HepG2 (cell line): Measurements from ENCODE around the gene MED13. TPM values are rescaled to one million over a fixed set of nuclear protein-coding genes. Genes with fewer than 3 reads are reported as not detected.
A peak's percentile ranks its signal among the peaks of the same experiment; 100 is the strongest.

Source experiments
- AGO2 ChIP-seq: fragments of 200-400 bp; formaldehyde crosslinking; optimal IDR thresholded peaks from 2 replicates; pipeline ENCODE3; 2017; ENCODE audit warnings: mild to moderate bottlenecking, low read depth, low read length, moderate library complexity
- ATF7 ChIP-seq, 2 experiments: fragments of 450-650 bp in 1 of 2; sonication (generic) in 1 of 2; formaldehyde crosslinking in 1 of 2; IDR thresholded peaks; 2 replicates each; pipeline versions ENCODE4 v1.4.0 to v1.6.1; 2016 to 2020; ENCODE audit warnings: antibody characterized with exemption in 1 of 2, mild to moderate bottlenecking in 1 of 2, missing genetic modification reagents in 1 of 2
- DNMT3B ChIP-seq: conservative IDR thresholded peaks from 2 replicates; pipeline ENCODE4 v1.6.1; 2016; ENCODE audit warnings: missing biosample characterization, control low read depth
- ERF ChIP-seq: IDR thresholded peaks from 2 replicates; pipeline ENCODE4 v1.6.1; 2018; ENCODE audit warnings: missing biosample characterization, missing genetic modification reagents
- GABPA ChIP-seq, 2 experiments: IDR thresholded peaks; 2 replicates each; pipeline ENCODE4 v1.6.1; 2011 to 2016; ENCODE audit warnings: low read depth in 2 of 2, low read length in 1 of 2, missing biosample characterization in 1 of 2, missing genetic modification characterization in 1 of 2
- GLMP ChIP-seq: sonication (generic); formaldehyde crosslinking; IDR thresholded peaks from 2 replicates; pipeline ENCODE4 v1.9.0; 2021; ENCODE audit warnings: missing genetic modification reagents, mild to moderate bottlenecking, borderline replicate concordance
- HNRNPUL1 ChIP-seq: fragments of 200-400 bp; formaldehyde crosslinking; IDR thresholded peaks from 2 replicates; pipeline ENCODE4 v1.6.1; 2017; ENCODE audit warnings: low read depth, mild to moderate bottlenecking, low read length, moderate library complexity
- IRF2 ChIP-seq: IDR thresholded peaks from 2 replicates; pipeline ENCODE4 v1.6.1; 2018; ENCODE audit warnings: missing genetic modification reagents, missing compliant biosample characterization
- ISX ChIP-seq: sonication (generic); formaldehyde crosslinking; conservative IDR thresholded peaks from 2 replicates; pipeline ENCODE4 v1.5.0; 2020; ENCODE audit warnings: missing genetic modification reagents
- KDM1A ChIP-seq: IDR thresholded peaks from 2 replicates; pipeline ENCODE4 v1.6.1; 2016; ENCODE audit warnings: missing compliant biosample characterization
- KDM2A ChIP-seq: sonication (generic); formaldehyde crosslinking; IDR thresholded peaks from 2 replicates; pipeline ENCODE4 v1.4.0; 2020; ENCODE audit warnings: low read depth, missing genetic modification reagents, borderline replicate concordance
- KMT2A ChIP-seq: sonication (generic); formaldehyde crosslinking; IDR thresholded peaks from 2 replicates; pipeline ENCODE4 v1.4.0; 2020; ENCODE audit warnings: missing genetic modification reagents
- PHF20 ChIP-seq: sonication (generic); formaldehyde crosslinking; IDR thresholded peaks from 2 replicates; pipeline ENCODE4 v1.5.0; 2020; ENCODE audit warnings: mild to moderate bottlenecking, missing genetic modification reagents
- POLR2G ChIP-seq: fragments of 200-400 bp; formaldehyde crosslinking; IDR thresholded peaks from 2 replicates; pipeline ENCODE4 v1.6.1; 2018; ENCODE audit warnings: mild to moderate bottlenecking, low read depth, low read length, moderate library complexity
- RBAK ChIP-seq: sonication (generic); formaldehyde crosslinking; IDR thresholded peaks from 2 replicates; pipeline ENCODE4 v1.5.1; 2020; ENCODE audit warnings: mild to moderate bottlenecking, missing genetic modification reagents
- SALL2 ChIP-seq: sonication (generic); formaldehyde crosslinking; IDR thresholded peaks from 2 replicates; pipeline ENCODE4 v1.8.1; 2023; ENCODE audit warnings: mild to moderate bottlenecking, missing genetic modification reagents, inconsistent platforms
- STAT5B ChIP-seq: sonication (generic); formaldehyde crosslinking; IDR thresholded peaks from 2 replicates; pipeline ENCODE4 v1.4.0; 2020; ENCODE audit warnings: missing genetic modification reagents
- THAP7 ChIP-seq: sonication (generic); formaldehyde crosslinking; IDR thresholded peaks from 2 replicates; pipeline ENCODE4 v1.8.1; 2023; ENCODE audit warnings: mild to moderate bottlenecking, missing genetic modification reagents
- ZNF207 ChIP-seq: fragments of 450-650 bp; IDR thresholded peaks from 2 replicates; pipeline ENCODE4 v1.6.1; 2016; ENCODE audit warnings: antibody characterized with exemption, borderline replicate concordance
- ZNF326 ChIP-seq: sonication (generic); formaldehyde crosslinking; IDR thresholded peaks from 2 replicates; pipeline ENCODE4 v1.4.0; 2020; ENCODE audit warnings: missing genetic modification reagents, borderline replicate concordance
- ZNF589 ChIP-seq: sonication (generic); formaldehyde crosslinking; conservative IDR thresholded peaks from 2 replicates; pipeline ENCODE4 v1.8.0; 2022; ENCODE audit warnings: mild to moderate bottlenecking, moderate library complexity, missing genetic modification reagents
- ZNF770 ChIP-seq: sonication (generic); formaldehyde crosslinking; IDR thresholded peaks from 2 replicates; pipeline ENCODE4 v1.5.0; 2020; ENCODE audit warnings: mild to moderate bottlenecking, missing genetic modification reagents
- ZNF816 ChIP-seq: sonication (generic); formaldehyde crosslinking; IDR thresholded peaks from 2 replicates; pipeline ENCODE4 v1.8.0; 2022; ENCODE audit warnings: missing genetic modification reagents, mild to moderate bottlenecking, borderline replicate concordance
- ZUFSP ChIP-seq: sonication (generic); formaldehyde crosslinking; IDR thresholded peaks from 2 replicates; pipeline ENCODE4 v1.9.0; 2021; ENCODE audit warnings: missing genetic modification reagents, mild to moderate bottlenecking, borderline replicate concordance
- polyA plus RNA-seq, 8 experiments: library from polyadenylated mRNA; depleted of rRNA in 3 of 8; stranded (reverse) in 7 of 8; unstranded in 1 of 8; fragments of >200 nt; fragmentation: Illumina TruSeq in 4 of 8; extraction: Trizol in 4 of 8; gene quantifications; 2 replicates each; pipeline versions ENCODE4 v1.2.1 to v1.2.3, GENCODE V29; 2011 to 2016; ENCODE audit warnings: low read depth in 4 of 8, missing spikeins in 1 of 8, mixed read lengths in 1 of 8; ENCODE audit not compliant: insufficient read depth in 1 of 8
- total RNA-seq, 5 experiments: library from RNA; depleted of rRNA; stranded (reverse); fragments of >200 nt; fragmentation: Illumina TruSeq; extraction: Trizol; gene quantifications; 2 replicates each; pipeline ENCODE4 v1.2.3, GENCODE V29; 2016; ENCODE audit warnings: low read depth in 1 of 5

MED13 gene
- total and polyA plus RNA-seq, 2 of the 13 experiments (the other 11 are each of a cell fraction or from before 2014, with no cell fraction given) = 27.4 to 69.1 TPM

GRCh38 chr17:62065611-62066468 lies 762 bp upstream of the MED13 start (continued):
- TF ChIP-seq POLR2G = peak; percentile 97
- no peak for TF ChIP-seq THAP7 (CRISPR knock-in tag)
- no peak for TF ChIP-seq ZNF770 (CRISPR knock-in tag)
- TF ChIP-seq ZUFSP (CRISPR knock-in tag) = no peak
- no peak for TF ChIP-seq HNRNPUL1
- peak; percentile 67 for TF ChIP-seq ERF (CRISPR knock-in tag)
- no peak for TF ChIP-seq ZNF207
- no peak for TF ChIP-seq GABPA (IDR thresholded peaks at IDR 0.05; ENCODE audit: low read depth, low read length)
- TF ChIP-seq GABPA (CRISPR knock-in tag; IDR thresholded peaks at IDR 0.05; ENCODE audit: low read depth) = 0 out of 2 replicates have a peak, but pooled peaks have one; percentile 26
- TF ChIP-seq IRF2 (CRISPR knock-in tag) = no peak; the same call in 1 of the 2 replicates
- TF ChIP-seq ZNF816 (CRISPR knock-in tag) = 0 out of 2 replicates have a peak, but pooled peaks have one; percentile 72
- TF ChIP-seq KDM1A (CRISPR knock-in tag) = no peak
- peak; percentile 94 for TF ChIP-seq KDM2A (CRISPR knock-in tag)
- no peak for TF ChIP-seq ZNF326 (CRISPR knock-in tag)
- peak; percentile 38; the same call in 1 of the 2 replicates for TF ChIP-seq ISX (CRISPR knock-in tag)
- peak; percentile 36; the same call in 1 of the 2 replicates for TF ChIP-seq PHF20 (CRISPR knock-in tag)
- no peak for TF ChIP-seq GLMP (CRISPR knock-in tag)
- peak; percentile 94 for TF ChIP-seq AGO2
- TF ChIP-seq STAT5B (CRISPR knock-in tag) = no peak
- peak; percentile 78; the same call in 1 of the 2 replicates for TF ChIP-seq DNMT3B
- TF ChIP-seq SALL2 (CRISPR knock-in tag) = peak; percentile 66; the same call in 1 of the 2 replicates
- TF ChIP-seq RBAK = no peak
- no peak for TF ChIP-seq ATF7 (IDR thresholded peaks at IDR 0.05)
- peak; percentile 61; the same call in 1 of the 2 replicates for TF ChIP-seq ATF7 (CRISPR knock-in tag; IDR thresholded peaks at IDR 0.05)
- peak; percentile 81 for TF ChIP-seq KMT2A (CRISPR knock-in tag)
- TF ChIP-seq ZNF589 (CRISPR knock-in tag) = no peak
